HG03103 (cell line): ENCODE measurements around the gene SYT9.

Experiments used
- ATAC-seq: cut with Tn5 transposase; IDR thresholded peaks from one replicate; pipeline ENCODE4 v1.9.1; 2021; ENCODE audit warnings: low read depth; ENCODE audit not compliant: unreplicated experiment

SYT9 gene

GRCh38 chr11:7270233-7270865, 18.6 kb downstream of the SYT9 start:
- ATAC-seq, result no peak

GRCh38 chr11:7272373-7272772, 20.7 kb downstream of the SYT9 start:
- ATAC-seq, result no peak

- ATAC-seq, result no peak
These were observed 23.4 kb downstream of the SYT9 start for GRCh38 chr11:7275133-7275532.

GRCh38 chr11:7278314-7278917, 26.7 kb downstream of the SYT9 start:
- ATAC-seq, result no peak

- ATAC-seq, result no peak
These were observed 28.0 kb downstream of the SYT9 start for GRCh38 chr11:7279676-7280075.

GRCh38 chr11:7281079-7281478, 29.4 kb downstream of the SYT9 start:
- no peak for ATAC-seq

GRCh38 chr11:7281809-7282208, 30.1 kb downstream of the SYT9 start:
- ATAC-seq, result no peak

- no peak for ATAC-seq
These were observed 34.5 kb downstream of the SYT9 start for GRCh38 chr11:7286178-7286577.

GRCh38 chr11:7291100-7291829, 39.6 kb downstream of the SYT9 start:
- no peak for ATAC-seq

GRCh38 chr11:7292922-7293321, 41.2 kb downstream of the SYT9 start:
- ATAC-seq, result no peak

GRCh38 chr11:7299393-7299792, 47.7 kb downstream of the SYT9 start:
- ATAC-seq, result no peak

- no peak for ATAC-seq
These were observed 48.6 kb downstream of the SYT9 start for GRCh38 chr11:7300281-7300680.

GRCh38 chr11:7303146-7303545, 51.4 kb downstream of the SYT9 start:
- ATAC-seq, result no peak

- ATAC-seq, result no peak
These were observed 55.2 kb downstream of the SYT9 start for GRCh38 chr11:7306900-7307299.

GRCh38 chr11:7307836-7308235, 56.1 kb downstream of the SYT9 start:
- ATAC-seq, result no peak

GRCh38 chr11:7311903-7312302, 60.2 kb downstream of the SYT9 start:
- no peak for ATAC-seq

GRCh38 chr11:7314811-7315604, 63.3 kb downstream of the SYT9 start:
- no peak for ATAC-seq

- ATAC-seq, result no peak
These were observed 67.8 kb downstream of the SYT9 start for GRCh38 chr11:7319501-7319900.

- no peak for ATAC-seq
These were observed 68.6 kb downstream of the SYT9 start for GRCh38 chr11:7320306-7320705.

GRCh38 chr11:7321473-7322450, 70.1 kb downstream of the SYT9 start:
- no peak for ATAC-seq
